ENCODE data around the gene PSENEN.

DNA sequence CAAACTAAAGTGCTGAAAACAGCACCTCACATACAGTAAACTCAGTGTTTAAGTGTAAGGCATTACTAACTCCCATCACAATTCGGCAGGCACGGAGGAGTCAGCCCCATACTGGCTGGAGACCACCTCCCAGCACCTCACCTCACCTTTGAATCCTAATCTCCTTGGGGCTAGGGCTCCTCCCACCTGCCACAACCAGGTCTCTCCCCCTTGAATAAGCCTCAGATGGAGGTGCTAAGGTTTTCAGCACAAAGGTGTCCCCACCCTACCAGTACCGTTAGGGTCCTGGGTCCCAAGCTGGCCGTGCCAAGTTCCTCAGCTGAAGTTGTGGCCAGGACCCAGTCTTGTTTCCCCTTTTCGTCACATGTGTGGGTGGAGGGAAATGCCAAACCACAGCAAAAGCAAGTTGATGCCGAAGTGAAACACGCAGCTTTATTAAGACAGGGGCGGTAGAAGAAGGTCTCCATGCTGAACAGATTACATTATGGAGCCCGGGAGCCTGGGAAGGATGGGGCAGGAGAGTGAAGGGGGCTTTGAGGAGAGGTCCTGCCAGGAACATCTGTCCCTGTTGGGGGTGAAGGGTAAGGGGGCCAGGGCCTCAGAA is 3.2 kb upstream of the PSENEN start, which contains the start of gene IGFLR1:
- TF ChIP-seq YY1 (IDR thresholded peaks at IDR 0.05; ENCODE audit: insufficient read depth, insufficient read length), result no peak
- no peak for TF ChIP-seq ZNF274 (IDR thresholded peaks at IDR 0.05; ENCODE audit: low read depth, low read length)
- TF ChIP-seq SUZ12 (IDR thresholded peaks at IDR 0.05; ENCODE audit: extremely low read depth, insufficient read depth, insufficient read length), result no peak
